Measurements from ENCODE around the gene TMEM120B. TPM values are rescaled to one million over a fixed set of nuclear protein-coding genes. Genes with fewer than 3 reads are reported as not detected.
"Not testable (repeated sequence)": the region's sequence is repeated elsewhere in the genome, so short reads cannot be mapped to it uniquely, and the experiment has no call there.

TMEM120B gene
- total RNA-seq, 4 donors from 2014 or later: 5.9 to 11.2 (median 6.4) TPM

DNA sequence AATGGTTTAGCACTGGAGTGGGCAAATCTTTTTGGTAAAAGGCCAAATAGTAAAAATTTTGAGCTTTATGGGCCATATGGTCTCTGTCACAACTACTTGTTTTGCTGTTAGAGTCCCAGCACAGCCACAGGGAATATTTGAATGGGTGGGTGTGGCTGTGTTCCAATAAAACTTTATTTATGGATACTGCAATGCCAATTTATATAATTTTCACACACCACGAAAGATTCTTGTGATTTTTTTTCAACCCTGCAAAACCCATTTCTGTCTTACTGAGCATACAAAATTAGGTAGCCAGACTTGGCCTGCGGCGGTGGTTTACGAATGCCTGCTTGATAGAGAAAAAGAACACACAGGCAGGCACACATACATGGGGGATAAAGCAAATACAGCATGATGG lies 28.3 kb downstream of the TMEM120B start:
- TF ChIP-seq, protein P1, sequence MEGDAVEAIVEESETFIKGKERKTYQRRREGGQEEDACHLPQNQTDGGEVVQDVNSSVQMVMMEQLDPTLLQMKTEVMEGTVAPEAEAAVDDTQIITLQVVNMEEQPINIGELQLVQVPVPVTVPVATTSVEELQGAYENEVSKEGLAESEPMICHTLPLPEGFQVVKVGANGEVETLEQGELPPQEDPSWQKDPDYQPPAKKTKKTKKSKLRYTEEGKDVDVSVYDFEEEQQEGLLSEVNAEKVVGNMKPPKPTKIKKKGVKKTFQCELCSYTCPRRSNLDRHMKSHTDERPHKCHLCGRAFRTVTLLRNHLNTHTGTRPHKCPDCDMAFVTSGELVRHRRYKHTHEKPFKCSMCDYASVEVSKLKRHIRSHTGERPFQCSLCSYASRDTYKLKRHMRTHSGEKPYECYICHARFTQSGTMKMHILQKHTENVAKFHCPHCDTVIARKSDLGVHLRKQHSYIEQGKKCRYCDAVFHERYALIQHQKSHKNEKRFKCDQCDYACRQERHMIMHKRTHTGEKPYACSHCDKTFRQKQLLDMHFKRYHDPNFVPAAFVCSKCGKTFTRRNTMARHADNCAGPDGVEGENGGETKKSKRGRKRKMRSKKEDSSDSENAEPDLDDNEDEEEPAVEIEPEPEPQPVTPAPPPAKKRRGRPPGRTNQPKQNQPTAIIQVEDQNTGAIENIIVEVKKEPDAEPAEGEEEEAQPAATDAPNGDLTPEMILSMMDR (IDR thresholded peaks at IDR 0.05 in 4 of 5, conservative IDR thresholded peaks at IDR 0.05 in 1 of 5): no peak
- TF ChIP-seq POLR2A (IDR thresholded peaks at IDR 0.05): no peak
- ATAC-seq: no peak
- H3K4me3 ChIP-seq: no peak overlapping the region
- intact Hi-C loops (cut with DNase I; ENCODE audit: low total_unique reads): no loop called here
- peak overlapping the region in 1 of 4 donors; percentile 38 for H3K27ac ChIP-seq
- in situ Hi-C loops (cut with MboI; ENCODE audit: low sequenced_read_pairs in 4 of 4): no loop called here
- no peaks in the 10 kb centered on the region for H3K36me3 ChIP-seq
- H3K27me3 ChIP-seq: no peaks in the 10 kb centered on the region
- H3K4me1 ChIP-seq: peaks cover 4 to 7% of the 10 kb centered on the region in 2 donors
- no peak for DNase-seq
- no peaks in the 10 kb centered on the region for H3K9me3 ChIP-seq

DNA sequence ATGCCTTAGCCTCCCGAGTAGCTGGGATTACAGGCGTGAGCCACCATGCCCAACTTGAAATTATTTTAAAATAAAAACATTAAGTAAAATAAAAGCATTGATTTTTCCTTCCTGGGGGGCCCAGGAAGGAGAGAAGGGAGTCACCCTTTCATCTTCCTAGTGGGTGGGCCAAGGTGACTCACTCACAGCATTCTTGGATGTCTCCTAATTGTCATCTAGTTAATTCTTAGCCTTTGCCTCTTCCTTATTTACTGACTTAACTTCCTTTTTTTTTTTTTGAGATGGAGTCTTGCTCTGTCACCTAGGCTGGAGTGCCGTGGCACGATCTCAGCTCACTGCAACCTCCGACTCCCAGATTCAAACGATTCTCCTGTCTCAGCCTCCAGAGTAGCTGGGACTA lies 29.2 kb downstream of the TMEM120B start:
- DNase-seq (no peak), ATAC-seq (no peak)
- TF ChIP-seq POLR2A (IDR thresholded peaks at IDR 0.05): no peak
- TF ChIP-seq, protein P1 (IDR thresholded peaks at IDR 0.05 in 4 of 5, conservative IDR thresholded peaks at IDR 0.05 in 1 of 5): no peak
- Histone ChIP-seq H3K9me3 (no peaks in the 10 kb centered on the region), H3K4me1 (peaks cover 4 to 5% of the 10 kb centered on the region in 2 donors), H3K4me3 (no peak overlapping the region), H3K27me3 (no peaks in the 10 kb centered on the region), H3K27ac (peak overlapping the region; percentile 51 to 65 (median 59)), H3K36me3 (no peaks in the 10 kb centered on the region)
- in situ Hi-C loops (cut with MboI; ENCODE audit: low sequenced_read_pairs in 4 of 4) (no loop called here), intact Hi-C loops (cut with DNase I; ENCODE audit: low total_unique reads) (no loop called here)

DNA sequence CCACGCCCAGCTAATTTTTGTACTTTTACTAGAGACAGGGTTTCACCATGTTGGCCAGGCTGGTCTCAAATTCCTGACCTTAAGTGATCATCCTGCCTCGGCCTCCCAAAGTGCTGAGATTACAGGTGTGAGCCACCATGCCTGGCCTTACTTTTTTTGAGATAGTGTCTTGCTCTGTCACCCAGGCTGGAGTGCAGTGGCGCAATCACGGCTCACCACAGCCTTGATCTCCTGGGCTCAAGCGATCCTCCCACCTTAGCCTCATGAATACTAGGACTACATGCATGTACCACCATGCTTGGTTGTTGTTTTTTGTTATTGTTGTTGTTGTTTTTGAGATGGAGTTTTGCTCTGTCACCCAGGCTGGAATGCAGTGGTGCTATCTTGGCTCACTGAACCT lies 33.0 kb downstream of the TMEM120B start:
- H3K27ac ChIP-seq: peak overlapping the region in 1 of 4 donors; percentile 24
- ATAC-seq; H3K4me1 ChIP-seq; DNase-seq; H3K4me3 ChIP-seq; H3K27me3 ChIP-seq; H3K36me3 ChIP-seq; in situ Hi-C loops (cut with MboI; ENCODE audit: low sequenced_read_pairs in 4 of 4); H3K9me3 ChIP-seq; intact Hi-C loops (cut with DNase I; ENCODE audit: low total_unique reads): not testable (repeated sequence)

DNA sequence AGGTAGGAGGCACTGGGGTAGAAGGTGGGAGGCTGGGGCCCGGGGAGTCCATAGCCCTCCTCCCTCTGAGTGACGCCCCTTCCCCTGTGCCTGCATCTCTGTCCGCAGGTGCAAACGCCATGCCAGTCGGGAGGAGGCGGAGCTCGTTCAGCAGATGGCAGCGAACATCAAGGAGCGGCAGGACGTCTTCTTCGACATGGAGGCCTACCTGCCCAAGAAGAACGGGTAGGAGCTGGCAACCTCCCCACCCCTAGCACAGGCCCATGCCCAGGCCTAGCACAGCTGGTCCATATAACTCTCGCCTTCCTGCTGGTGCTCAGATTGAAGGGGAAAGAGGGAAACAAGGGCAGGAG lies 35.6 kb downstream of the TMEM120B start:
- TF ChIP-seq, protein P1 (IDR thresholded peaks at IDR 0.05 in 4 of 5, conservative IDR thresholded peaks at IDR 0.05 in 1 of 5): no peak
- no peak for TF ChIP-seq POLR2A (IDR thresholded peaks at IDR 0.05)
- Histone ChIP-seq H3K4me1 (peaks cover 3 to 7% of the 10 kb centered on the region in 2 donors), H3K4me3 (no peak overlapping the region), H3K27ac (peak overlapping the region in 3 of 4 donors; percentile 51 to 59 (median 52)), H3K36me3 (peaks cover 0 to 10% of the 10 kb centered on the region in 2 donors), H3K27me3 (no peaks in the 10 kb centered on the region), H3K9me3 (no peaks in the 10 kb centered on the region)
- intact Hi-C loops (cut with DNase I; ENCODE audit: low total_unique reads): no loop called here
- ATAC-seq (no peak), DNase-seq (no peak)
- in situ Hi-C loops (cut with MboI; ENCODE audit: low sequenced_read_pairs in 4 of 4): no loop called here

DNA sequence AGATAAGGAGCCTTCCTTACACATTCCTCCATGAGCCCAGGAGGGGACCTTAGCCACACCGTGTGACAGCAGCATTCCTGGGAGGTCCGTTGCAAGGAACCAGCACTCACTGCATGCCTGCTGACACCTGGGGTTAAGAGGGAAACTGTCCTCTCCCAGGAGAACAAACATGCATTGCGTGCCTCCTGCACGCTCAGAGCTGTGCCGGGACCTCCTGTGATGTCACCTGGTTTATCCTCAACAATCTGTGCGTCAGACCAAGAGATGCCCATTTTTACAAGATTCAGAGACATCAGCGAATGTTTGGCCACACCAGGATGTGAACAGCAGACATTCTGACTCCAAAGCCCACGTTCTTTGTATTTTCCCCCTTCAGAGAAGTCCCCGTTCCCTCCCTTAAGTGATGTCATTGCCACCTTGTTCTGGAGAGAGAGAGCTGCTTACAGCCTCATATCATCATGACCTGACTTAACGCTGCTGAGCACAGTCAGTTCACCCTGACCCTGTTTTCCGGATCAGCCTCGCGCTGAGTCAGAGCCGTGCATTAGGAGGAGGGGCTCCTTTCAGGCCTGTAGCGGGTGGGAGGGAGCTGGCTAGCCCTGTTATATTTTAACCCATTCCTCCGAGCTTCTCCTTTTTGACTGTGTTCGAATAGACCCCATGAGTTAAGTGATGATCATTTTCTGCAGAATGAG lies 36.2 kb downstream of the TMEM120B start:
- TF ChIP-seq, protein P1 (IDR thresholded peaks at IDR 0.05 in 4 of 5, conservative IDR thresholded peaks at IDR 0.05 in 1 of 5): no peak
- no peak for TF ChIP-seq POLR2A (IDR thresholded peaks at IDR 0.05)
- Histone ChIP-seq H3K36me3 (peaks cover 0 to 10% of the 10 kb centered on the region in 2 donors), H3K27me3 (no peaks in the 10 kb centered on the region), H3K9me3 (no peaks in the 10 kb centered on the region), H3K27ac (peak overlapping the region in 3 of 4 donors; percentile 51 to 59 (median 52)), H3K4me3 (no peak overlapping the region), H3K4me1 (peaks cover 8 to 12% of the 10 kb centered on the region in 2 donors)
- in situ Hi-C loops (cut with MboI; ENCODE audit: low sequenced_read_pairs in 4 of 4): no loop called here
- no peak for DNase-seq
- peak in 1 of 2 donors; percentile 63 for ATAC-seq
- intact Hi-C loops (cut with DNase I; ENCODE audit: low total_unique reads): no loop called here

Measured in gastrocnemius medialis (tissue), 4 donors.